B cell (primary cell): Measurements from ENCODE around the gene CRMP1.

Source experiments
- EZH2 ChIP-seq: IDR thresholded peaks from 2 replicates; pipeline ENCODE4 v1.6.1; 2012; ENCODE audit warnings: borderline replicate concordance, low read depth, mild to moderate bottlenecking, moderate library complexity, low read length; ENCODE audit not compliant: insufficient read depth, poor library complexity, severe bottlenecking
- TF ChIP-seq, protein P1 (sequence below): fragments of 200-600 bp; IDR thresholded peaks from one replicate; pipeline ENCODE4 v1.8.0; 2022; ENCODE audit warnings: antibody characterized with exemption, mild to moderate bottlenecking

DNA sequence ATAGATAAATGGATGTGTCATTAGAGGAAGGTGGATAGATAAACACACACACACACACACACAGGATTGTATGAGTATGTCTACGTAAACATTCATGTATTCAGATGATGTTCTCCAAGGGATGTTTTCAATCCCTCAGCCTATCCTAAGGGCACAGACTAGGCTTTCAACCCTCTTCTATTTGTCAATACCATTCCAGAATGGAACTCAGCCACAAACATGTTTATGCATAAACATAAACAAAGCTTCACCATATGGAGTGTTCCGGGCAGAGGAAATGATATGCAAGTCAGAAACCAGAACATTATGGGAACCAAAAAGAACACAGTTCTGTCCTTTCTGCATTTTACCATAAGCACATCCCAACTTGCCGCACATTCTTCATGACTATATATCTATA, 25.0 kb downstream of the CRMP1 start:
- TF ChIP-seq, protein P1, sequence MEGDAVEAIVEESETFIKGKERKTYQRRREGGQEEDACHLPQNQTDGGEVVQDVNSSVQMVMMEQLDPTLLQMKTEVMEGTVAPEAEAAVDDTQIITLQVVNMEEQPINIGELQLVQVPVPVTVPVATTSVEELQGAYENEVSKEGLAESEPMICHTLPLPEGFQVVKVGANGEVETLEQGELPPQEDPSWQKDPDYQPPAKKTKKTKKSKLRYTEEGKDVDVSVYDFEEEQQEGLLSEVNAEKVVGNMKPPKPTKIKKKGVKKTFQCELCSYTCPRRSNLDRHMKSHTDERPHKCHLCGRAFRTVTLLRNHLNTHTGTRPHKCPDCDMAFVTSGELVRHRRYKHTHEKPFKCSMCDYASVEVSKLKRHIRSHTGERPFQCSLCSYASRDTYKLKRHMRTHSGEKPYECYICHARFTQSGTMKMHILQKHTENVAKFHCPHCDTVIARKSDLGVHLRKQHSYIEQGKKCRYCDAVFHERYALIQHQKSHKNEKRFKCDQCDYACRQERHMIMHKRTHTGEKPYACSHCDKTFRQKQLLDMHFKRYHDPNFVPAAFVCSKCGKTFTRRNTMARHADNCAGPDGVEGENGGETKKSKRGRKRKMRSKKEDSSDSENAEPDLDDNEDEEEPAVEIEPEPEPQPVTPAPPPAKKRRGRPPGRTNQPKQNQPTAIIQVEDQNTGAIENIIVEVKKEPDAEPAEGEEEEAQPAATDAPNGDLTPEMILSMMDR: no peak
- no peak for TF ChIP-seq EZH2
